ENCODE results near the gene EXD2. TPM values are rescaled to one million over a fixed set of nuclear protein-coding genes. Genes with fewer than 3 reads are reported as not detected.
"Not testable (repeated sequence)": the region's sequence is repeated elsewhere in the genome, so short reads cannot be mapped to it uniquely, and the experiment has no call there.

The EXD2 gene
- total RNA-seq, 2 experiments from 2014 or later, result 3.4 to 4.2 TPM

DNA sequence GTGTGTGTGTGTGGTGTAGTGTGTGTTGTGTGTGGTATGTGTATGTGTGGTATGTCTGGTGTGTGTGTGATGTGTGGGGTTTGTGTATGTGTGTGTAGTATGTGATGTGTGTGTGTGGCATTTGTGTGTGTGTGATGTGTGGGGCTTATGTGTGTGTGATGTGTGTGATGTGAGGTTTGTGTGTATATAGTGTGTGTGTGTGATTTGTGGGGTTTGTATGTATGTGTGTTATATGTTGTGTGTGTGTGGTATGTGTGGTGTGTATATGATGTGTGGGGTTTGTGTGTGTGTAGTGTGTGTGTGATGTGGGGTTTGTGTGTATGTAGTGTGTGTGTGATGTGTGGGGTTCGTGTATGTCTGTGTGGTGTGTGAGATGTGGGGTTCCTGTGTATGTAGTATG, 78.1 kb downstream of the EXD2 start:
- Mint-ChIP-seq H3K36me3 (ENCODE audit: low read depth) (no peaks in the 10 kb centered on the region), H3K27me3 (ENCODE audit: low read depth) (peaks cover 30% of the 10 kb centered on the region), H3K9me3 (ENCODE audit: insufficient read depth) (no peaks in the 10 kb centered on the region), H3K27ac (no peak overlapping the region), H3K4me3 (no peak overlapping the region), H3K4me1 (ENCODE audit: low read depth) (no peaks in the 10 kb centered on the region)
- ChIA-PET CTCF (no interaction called here), POLR2A (no interaction called here)
- DNase-seq (no peak), ATAC-seq (no peak)

DNA sequence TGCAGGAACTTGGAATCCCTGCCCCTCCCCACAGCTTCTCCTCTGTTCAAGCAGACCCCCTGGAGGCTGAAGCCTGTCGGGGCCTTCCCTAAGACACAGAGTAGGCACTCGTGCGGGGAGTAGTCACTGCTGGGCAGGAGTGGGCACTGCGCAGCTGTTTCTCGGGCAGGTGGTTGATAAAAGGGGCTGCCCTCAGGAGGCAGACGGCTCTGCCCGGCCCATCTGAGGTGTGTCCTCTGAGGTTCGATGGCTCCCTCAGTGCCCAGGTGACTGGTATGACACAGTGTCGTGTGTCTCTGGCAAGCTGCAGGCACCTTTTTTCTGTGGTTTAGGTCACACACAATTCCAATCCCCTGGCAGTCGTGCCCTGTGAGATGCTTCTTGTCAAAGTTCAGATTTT, 78.8 kb downstream of the EXD2 start:
- no peaks in the 10 kb centered on the region for H3K9me3 Mint-ChIP-seq (ENCODE audit: insufficient read depth)
- H3K36me3 Mint-ChIP-seq (ENCODE audit: low read depth), result no peaks in the 10 kb centered on the region
- no peak overlapping the region for H3K27ac Mint-ChIP-seq
- no peak for ATAC-seq
- peaks cover 35% of the 10 kb centered on the region for H3K27me3 Mint-ChIP-seq (ENCODE audit: low read depth)
- no peaks in the 10 kb centered on the region for H3K4me1 Mint-ChIP-seq (ENCODE audit: low read depth)
- no peak for DNase-seq
- CTCF ChIA-PET, result interaction anchor here (0.7 kb wide), 1 partner anchor 9 kb away, joined by 3 read pairs; no protein-coding TSS in a partner anchor
- H3K4me3 Mint-ChIP-seq, result no peak overlapping the region
- POLR2A ChIA-PET, result no interaction called here

DNA sequence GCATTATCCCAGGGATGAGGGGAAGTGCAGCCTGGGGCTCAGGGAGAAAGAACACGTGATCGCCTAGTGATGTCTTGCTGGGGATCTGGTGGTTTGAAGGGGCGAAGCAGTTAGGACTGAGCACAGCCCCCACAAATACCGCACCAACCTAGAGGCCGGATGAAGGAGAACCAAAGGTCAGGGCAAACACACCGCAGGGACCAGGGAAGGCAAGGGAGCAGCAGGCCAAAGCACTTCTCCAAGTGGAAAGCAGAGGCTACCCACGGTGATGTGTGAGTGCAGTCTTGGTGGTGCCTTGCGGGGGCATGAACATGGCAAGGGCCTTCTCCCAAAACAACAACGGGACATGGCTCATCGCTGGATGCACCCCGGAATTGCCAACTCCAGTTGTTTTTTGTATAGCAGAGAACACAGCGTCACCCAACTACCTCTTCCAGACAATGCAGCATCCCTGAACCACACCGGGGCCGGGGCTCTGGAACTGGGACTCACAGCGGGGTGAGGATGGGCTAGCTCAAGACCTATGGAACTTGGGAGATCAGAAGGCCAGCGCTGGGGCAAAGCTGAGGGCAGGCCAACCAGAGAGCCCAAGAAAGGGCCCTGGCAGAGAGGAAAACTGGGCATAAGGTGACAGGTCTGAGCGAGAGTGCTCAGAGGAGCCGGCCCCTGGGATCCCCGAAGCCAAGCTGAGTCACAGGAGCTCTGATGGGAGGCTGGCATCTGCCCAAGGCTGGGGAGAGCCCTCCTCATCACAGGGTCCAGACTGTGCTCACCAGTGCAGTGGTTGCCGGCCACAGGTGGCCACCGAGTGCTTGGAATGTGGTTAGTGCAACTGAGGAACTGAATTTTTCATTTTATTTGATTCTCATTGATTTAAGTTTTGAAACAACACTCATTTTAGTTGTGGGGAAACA, 79.8 kb downstream of the EXD2 start:
- ATAC-seq (no peak), DNase-seq (no peak)
- no peak overlapping the region for H3K27ac Mint-ChIP-seq
- no peaks in the 10 kb centered on the region for H3K9me3 Mint-ChIP-seq (ENCODE audit: insufficient read depth)
- H3K4me1 Mint-ChIP-seq (ENCODE audit: low read depth), result no peaks in the 10 kb centered on the region
- H3K4me3 Mint-ChIP-seq, result no peak overlapping the region
- POLR2A ChIA-PET, result no interaction called here
- no peaks in the 10 kb centered on the region for H3K36me3 Mint-ChIP-seq (ENCODE audit: low read depth)
- peaks cover 27% of the 10 kb centered on the region for H3K27me3 Mint-ChIP-seq (ENCODE audit: low read depth)
- CTCF ChIA-PET, result interaction anchor here (0.7 kb wide), 1 partner anchor 10 kb away, joined by 3 read pairs; no protein-coding TSS in a partner anchor

DNA sequence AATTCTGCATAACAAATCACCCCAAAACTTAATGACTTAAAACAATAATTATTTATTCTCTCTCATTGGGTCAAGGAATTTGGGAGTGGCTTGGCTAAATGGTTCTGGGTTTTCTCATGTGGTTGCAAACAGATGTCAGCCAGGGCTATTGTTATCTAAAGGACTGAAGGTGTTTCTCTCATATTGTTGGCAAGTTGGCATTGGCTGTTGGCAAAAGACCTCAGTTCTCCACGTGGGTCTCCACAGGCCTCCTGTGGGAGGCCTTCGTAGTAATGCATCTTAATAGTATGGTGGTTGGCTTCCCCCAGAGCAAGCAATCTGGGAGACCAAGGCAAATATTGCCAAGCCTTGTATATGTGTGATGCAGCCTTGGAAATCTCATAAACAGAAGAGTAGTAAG, 83.0 kb downstream of the EXD2 start:
- H3K36me3 Mint-ChIP-seq (ENCODE audit: low read depth), result no peaks in the 10 kb centered on the region
- H3K4me1 Mint-ChIP-seq (ENCODE audit: low read depth), result no peaks in the 10 kb centered on the region
- POLR2A ChIA-PET, result no interaction called here
- H3K27ac Mint-ChIP-seq, result no peak overlapping the region
- peaks cover 23% of the 10 kb centered on the region for H3K27me3 Mint-ChIP-seq (ENCODE audit: low read depth)
- CTCF ChIA-PET, result interaction anchor here (0.9 kb wide), 1 partner anchor 185 kb away, joined by 3 read pairs; no protein-coding TSS in a partner anchor
- ATAC-seq (no peak), DNase-seq (no peak)
- no peak overlapping the region for H3K4me3 Mint-ChIP-seq
- no peaks in the 10 kb centered on the region for H3K9me3 Mint-ChIP-seq (ENCODE audit: insufficient read depth)

DNA sequence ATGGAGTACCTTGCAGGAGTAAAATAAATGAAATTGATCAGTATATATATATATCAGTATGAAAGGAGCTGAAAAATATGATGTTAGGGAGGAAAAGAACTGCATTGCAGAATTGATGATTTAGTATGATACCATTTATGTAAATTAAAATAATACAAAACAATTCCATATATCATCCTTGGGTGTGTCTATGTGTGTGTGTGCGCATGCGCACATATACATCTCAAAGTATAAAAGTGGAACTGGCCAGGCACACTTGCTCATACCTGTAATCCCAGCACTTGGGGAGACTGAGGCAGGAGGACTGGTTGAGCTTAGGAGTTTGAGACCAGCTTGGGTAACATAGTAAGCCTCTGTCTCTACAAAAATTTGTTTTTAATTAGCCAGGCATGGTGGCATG, 84.0 kb downstream of the EXD2 start:
- Mint-ChIP-seq H3K36me3 (ENCODE audit: low read depth) (no peaks in the 10 kb centered on the region), H3K4me1 (ENCODE audit: low read depth) (no peaks in the 10 kb centered on the region), H3K27me3 (ENCODE audit: low read depth) (peaks cover 29% of the 10 kb centered on the region), H3K9me3 (ENCODE audit: insufficient read depth) (no peaks in the 10 kb centered on the region), H3K4me3 (no peak overlapping the region), H3K27ac (no peak overlapping the region)
- ATAC-seq, result no peak
- DNase-seq, result no peak
- ChIA-PET POLR2A (no interaction called here), CTCF (interaction anchor here (0.9 kb wide), 1 partner anchor 184 kb away, joined by 3 read pairs; no protein-coding TSS in a partner anchor)

DNA sequence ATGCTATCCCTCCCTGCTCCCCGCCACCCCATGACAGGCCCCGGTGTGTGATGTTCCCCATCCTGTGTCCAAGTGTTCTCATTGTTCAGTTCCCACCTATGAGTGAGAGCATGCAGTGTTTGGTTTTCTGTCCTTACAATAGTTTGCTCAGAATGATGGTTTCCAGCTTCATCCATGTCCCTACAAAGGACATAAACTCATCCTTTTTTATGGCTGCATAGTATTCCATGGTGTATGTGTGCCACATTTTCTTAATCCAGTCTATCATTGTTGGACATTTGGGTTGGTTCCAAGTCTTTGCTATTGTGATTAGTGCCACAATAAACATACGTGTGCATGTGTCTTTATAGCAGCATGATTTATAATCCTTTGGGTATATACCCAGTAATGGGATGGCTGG, 86.1 kb downstream of the EXD2 start:
- H3K4me1 Mint-ChIP-seq (ENCODE audit: low read depth); H3K4me3 Mint-ChIP-seq; ATAC-seq; H3K27ac Mint-ChIP-seq; CTCF ChIA-PET; DNase-seq; H3K36me3 Mint-ChIP-seq (ENCODE audit: low read depth); H3K9me3 Mint-ChIP-seq (ENCODE audit: insufficient read depth); POLR2A ChIA-PET: not testable (repeated sequence)
- H3K27me3 Mint-ChIP-seq (ENCODE audit: low read depth), result peaks cover 29% of the 10 kb centered on the region

DNA sequence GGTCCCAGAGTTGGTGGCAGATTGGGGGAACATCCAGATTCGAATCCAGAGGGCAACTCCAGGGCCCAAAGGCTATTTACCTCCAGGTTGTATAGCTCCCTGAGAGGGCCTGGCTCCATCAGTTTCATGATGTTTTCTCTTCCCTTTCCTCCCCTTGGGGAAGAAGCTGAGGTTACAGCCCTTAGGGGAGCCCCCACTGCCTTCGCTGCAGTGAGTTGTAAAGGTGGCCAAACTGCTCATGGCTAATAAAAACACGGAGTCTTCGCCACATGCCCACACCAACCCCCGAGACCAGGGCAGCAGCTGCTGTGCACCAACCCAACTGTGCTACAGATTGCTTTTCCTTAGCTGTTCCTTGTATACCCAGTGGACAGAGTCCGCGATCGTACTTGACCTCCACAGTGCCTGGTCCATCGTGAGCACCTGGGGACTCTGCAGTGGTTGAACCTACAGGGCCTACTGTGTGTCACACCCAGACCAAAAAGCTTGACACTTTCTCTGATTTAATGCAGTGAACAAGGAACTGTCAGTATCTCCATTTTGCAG, 89.5 kb downstream of the EXD2 start:
- ChIA-PET POLR2A (no interaction called here), CTCF (no interaction called here)
- no peak for DNase-seq
- peaks cover 15% of the 10 kb centered on the region for H3K27me3 Mint-ChIP-seq (ENCODE audit: low read depth)
- H3K27ac Mint-ChIP-seq, result no peak overlapping the region
- no peaks in the 10 kb centered on the region for H3K9me3 Mint-ChIP-seq (ENCODE audit: insufficient read depth)
- no peak for ATAC-seq
- no peak overlapping the region for H3K4me3 Mint-ChIP-seq
- H3K36me3 Mint-ChIP-seq (ENCODE audit: low read depth), result no peaks in the 10 kb centered on the region
- H3K4me1 Mint-ChIP-seq (ENCODE audit: low read depth), result no peaks in the 10 kb centered on the region

DNA sequence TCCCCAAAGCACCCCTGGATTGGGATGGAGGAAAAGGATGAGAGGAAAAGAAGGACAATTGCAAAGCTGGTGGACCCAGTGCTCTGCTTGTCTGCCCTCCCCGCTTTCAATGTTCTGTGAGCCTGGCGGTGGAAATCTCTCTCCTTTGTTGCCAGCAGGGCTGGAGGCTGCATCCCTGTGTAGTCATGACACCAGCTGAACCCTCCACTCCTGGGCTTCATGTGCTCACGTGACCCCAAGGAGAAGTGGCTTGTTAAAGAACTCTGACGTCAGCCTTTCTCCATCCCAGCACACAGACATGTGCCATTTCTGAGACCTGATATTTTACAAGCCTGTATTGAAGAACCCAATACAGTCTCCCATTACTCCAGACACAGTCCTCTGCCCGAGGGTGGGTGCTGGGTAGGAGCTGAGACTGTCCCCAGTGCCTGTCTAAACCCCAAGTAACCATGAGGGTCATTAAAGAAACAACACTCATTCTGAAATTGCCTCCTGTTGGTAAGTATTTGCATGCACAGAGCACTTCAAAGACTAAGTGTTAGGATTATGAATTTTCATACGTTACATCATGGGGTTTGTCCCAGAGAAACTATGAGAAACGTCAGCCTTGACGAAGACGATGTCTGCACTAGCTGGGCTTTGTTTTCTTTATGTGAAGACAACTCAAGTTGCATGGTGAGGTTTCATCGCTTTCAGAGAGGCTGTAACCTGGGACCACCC, 90.3 kb downstream of the EXD2 start:
- no peak for DNase-seq
- POLR2A ChIA-PET, result no interaction called here
- ATAC-seq, result no peak
- Mint-ChIP-seq H3K4me1 (ENCODE audit: low read depth) (no peaks in the 10 kb centered on the region), H3K27me3 (ENCODE audit: low read depth) (peaks cover 16% of the 10 kb centered on the region), H3K36me3 (ENCODE audit: low read depth) (no peaks in the 10 kb centered on the region), H3K27ac (no peak overlapping the region), H3K9me3 (ENCODE audit: insufficient read depth) (no peaks in the 10 kb centered on the region), H3K4me3 (no peak overlapping the region)
- CTCF ChIA-PET, result no interaction called here

DNA sequence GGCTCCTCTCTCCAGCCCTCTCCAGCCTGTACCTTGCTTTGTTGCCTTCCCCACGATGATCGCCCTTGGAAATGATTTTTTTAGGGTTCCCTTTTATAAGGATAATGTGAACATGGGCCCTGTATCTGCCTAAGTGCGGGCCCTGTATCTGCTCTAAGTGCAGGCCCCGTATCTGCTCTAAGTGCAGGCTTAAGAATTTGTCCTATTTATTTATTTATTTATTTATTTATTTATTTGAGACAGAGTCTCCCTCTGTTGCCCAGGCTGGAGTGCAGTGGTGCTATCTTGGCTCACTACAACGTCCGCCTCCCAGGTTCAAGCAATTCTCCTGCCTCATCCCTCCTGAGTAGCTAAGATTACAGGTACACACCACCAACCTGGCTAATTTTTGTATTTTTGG, 91.2 kb downstream of the EXD2 start:
- CTCF ChIA-PET, result no interaction called here
- no peak overlapping the region for H3K27ac Mint-ChIP-seq
- POLR2A ChIA-PET, result no interaction called here
- no peak for ATAC-seq
- no peaks in the 10 kb centered on the region for H3K4me1 Mint-ChIP-seq (ENCODE audit: low read depth)
- DNase-seq, result no peak
- H3K9me3 Mint-ChIP-seq (ENCODE audit: insufficient read depth), result no peaks in the 10 kb centered on the region
- no peaks in the 10 kb centered on the region for H3K36me3 Mint-ChIP-seq (ENCODE audit: low read depth)
- peaks cover 20% of the 10 kb centered on the region for H3K27me3 Mint-ChIP-seq (ENCODE audit: low read depth)
- no peak overlapping the region for H3K4me3 Mint-ChIP-seq

DNA sequence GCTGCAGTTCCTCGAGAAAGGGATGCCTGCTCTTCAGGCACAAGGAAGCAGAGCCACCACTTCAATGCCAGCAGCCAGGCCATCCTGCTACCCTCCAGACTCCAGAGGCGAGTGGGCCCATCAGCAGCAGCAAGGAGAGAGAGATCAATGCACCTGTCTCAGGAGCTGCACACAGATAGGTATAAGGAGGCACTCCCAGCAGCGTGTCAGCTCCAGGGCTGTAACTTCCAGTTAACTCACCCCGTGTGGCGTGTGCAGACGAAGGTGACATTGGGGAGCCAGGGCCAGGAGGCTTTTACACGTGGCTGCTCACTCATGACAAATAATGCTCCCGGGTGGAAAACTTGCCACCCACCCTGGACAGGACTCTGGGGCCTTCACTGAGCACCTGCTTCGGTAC, 92.9 kb downstream of the EXD2 start:
- Mint-ChIP-seq H3K9me3 (ENCODE audit: insufficient read depth) (no peaks in the 10 kb centered on the region), H3K27me3 (ENCODE audit: low read depth) (peaks cover 17% of the 10 kb centered on the region), H3K36me3 (ENCODE audit: low read depth) (no peaks in the 10 kb centered on the region), H3K4me1 (ENCODE audit: low read depth) (no peaks in the 10 kb centered on the region), H3K4me3 (no peak overlapping the region), H3K27ac (no peak overlapping the region)
- ATAC-seq, result no peak
- DNase-seq, result no peak
- ChIA-PET POLR2A (no interaction called here), CTCF (no interaction called here)

DNA sequence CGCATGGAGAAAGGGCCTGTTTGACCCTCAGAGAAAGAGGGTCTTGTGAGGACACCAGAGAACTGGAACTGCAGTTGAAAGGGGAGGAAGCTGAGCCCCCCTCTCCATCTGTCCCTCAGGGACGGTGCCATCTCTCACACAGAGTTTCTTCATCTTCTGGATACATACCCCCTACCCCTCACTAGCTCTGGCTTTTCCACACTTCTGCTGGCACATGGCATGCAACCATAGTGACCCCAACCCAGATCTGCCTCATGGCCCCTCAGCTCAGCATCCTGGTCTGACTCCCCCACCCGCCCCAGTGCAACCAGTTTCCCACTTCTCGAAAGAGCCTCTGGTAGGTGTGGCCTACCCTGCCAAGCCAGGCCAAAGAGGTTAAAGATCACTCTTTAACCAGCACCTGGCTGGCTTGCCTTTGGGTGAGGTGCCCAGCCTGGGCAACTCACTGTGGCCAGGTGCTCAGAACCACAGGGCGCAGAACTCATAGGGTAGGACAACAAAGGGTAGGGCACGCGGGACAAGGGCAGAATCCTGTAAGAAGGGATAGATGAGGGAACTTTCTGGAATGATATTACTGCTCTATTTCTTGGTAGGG, 94.5 kb downstream of the EXD2 start:
- CTCF ChIA-PET, result no interaction called here
- no peak for DNase-seq

More for the DNA sequence above, 94.5 kb downstream of the EXD2 start:
- Mint-ChIP-seq H3K36me3 (ENCODE audit: low read depth) (no peaks in the 10 kb centered on the region), H3K27ac (no peak overlapping the region), H3K4me3 (no peak overlapping the region), H3K9me3 (ENCODE audit: insufficient read depth) (no peaks in the 10 kb centered on the region), H3K4me1 (ENCODE audit: low read depth) (no peaks in the 10 kb centered on the region), H3K27me3 (ENCODE audit: low read depth) (peaks cover 10% of the 10 kb centered on the region)
- POLR2A ChIA-PET, result no interaction called here
- ATAC-seq, result no peak

All from activated CD8-positive, alpha-beta T cell treated with anti-CD3 and anti-CD28 coated beads, Interleukin-2, amount 10 ng/mL, durations not matched to agents 7 days and 5 days (primary cell).